CD4-positive, alpha-beta T cell treated with Interferon gamma for 1 hour (primary cell): ENCODE measurements around the gene EXOSC7.

ENCODE experiments used
- DNase-seq: peaks from one replicate; pipeline ENCODE4 v3.0.0-alpha.2; 2020

Gene EXOSC7

GRCh38 chr3:44995142-44995770 lies 19.2 kb downstream of the EXOSC7 start:
- DNase-seq: no peak

DNA sequence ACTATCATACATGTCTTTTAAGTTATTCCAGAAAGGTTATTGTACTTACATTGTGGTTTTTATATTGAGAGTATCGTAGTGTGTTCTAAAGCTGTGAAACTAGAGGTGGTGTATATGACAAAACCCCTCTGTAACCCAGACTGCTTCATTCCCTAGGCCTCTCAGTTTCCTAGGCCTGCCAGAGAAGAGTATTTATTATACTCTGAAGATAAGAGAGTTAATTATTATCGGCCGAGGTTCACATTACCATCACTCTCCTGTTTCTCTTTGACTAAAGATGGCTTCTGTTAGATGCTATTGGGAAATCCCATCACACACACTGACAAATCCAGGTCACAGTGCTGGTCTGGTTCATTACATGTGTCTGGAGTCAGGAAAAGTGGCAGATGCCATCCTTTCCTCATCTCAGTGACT lies 20.5 kb downstream of the EXOSC7 start:
- DNase-seq: no peak

DNA sequence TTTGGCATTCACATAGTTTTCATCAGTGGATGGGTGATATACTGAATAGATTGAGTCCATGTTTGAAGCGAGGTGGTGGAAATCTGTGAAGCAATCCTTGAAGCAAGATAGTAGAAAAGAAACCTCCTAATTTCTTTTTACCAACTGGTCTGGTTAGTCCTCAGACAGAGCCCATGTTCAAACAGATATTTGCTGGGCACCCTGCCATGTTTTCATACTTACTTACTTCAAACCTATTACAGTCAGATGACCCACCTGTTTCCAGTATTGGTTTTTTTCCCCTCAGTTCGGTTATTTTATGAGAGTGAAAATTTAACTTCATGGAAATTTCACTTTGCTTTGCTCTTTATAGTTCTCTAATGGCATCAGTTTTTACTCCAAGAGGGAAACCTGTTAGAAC lies 23.7 kb downstream of the EXOSC7 start:
- DNase-seq: no peak

GRCh38 chr3:45000823-45001222 lies 24.8 kb downstream of the EXOSC7 start:
- no peak for DNase-seq

GRCh38 chr3:45001738-45002137 lies 25.7 kb downstream of the EXOSC7 start:
- DNase-seq: no peak

GRCh38 chr3:45002139-45002660 lies 26.2 kb downstream of the EXOSC7 start:
- no peak for DNase-seq

DNA sequence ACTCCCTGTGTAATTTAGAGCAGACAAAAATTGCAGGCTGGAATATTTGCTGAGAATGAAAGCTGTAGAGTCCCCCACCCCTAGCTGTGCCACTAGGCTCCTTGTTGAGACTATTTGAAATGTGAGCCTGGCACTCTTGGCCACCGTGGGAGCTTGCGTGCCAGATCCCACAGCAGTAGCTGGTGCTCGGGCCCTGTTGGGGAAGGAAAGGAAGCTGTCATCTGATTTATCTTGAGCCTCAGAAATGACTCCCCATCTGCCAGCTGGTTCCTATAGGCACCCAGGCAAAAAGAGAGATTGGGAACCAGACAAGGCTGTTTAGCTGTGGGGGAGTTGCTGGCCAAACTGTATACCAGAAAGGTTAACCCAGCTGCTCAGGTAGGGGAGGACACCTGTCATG lies 26.7 kb downstream of the EXOSC7 start:
- no peak for DNase-seq

DNA sequence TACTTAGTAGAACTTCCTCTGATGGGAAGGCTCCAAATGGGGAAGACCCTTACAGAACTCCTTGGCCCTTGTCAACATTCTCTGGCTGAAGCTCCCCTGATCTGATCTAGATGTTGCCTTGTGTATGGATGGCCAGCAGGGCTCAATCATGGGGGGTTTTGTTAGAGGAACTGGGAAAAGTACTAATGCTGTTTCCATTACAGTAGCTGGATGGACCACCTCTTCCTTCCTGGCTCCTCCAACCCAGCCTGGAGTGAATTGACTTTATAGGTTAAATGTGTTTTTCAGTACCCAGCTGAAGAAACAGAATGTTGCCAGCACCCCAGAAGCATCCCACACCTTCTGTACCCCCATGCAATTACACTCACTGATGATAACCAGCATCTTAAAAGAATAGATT lies 27.4 kb downstream of the EXOSC7 start:
- no peak for DNase-seq

DNA sequence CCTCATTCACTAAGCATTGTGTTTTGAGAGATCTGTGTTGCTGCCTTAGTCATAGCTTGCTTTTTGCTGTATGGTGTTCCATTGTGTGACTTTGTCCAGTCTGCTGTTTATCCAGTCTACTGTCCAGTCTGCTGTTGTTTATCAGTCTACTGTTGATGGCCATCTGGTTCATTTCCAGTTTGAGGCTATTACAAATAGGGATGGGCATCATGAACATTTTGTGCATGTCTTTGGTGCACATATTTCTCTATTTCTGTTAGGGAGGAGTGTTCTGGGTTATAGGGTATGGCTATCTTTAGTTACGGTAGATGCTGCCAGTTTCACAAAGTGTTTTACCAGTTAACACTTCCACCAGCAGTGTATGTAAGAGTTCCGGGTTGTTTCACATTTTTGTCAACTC lies 27.8 kb downstream of the EXOSC7 start:
- no peak for DNase-seq

GRCh38 chr3:45007091-45007490 lies 31.0 kb downstream of the EXOSC7 start:
- no peak for DNase-seq

DNA sequence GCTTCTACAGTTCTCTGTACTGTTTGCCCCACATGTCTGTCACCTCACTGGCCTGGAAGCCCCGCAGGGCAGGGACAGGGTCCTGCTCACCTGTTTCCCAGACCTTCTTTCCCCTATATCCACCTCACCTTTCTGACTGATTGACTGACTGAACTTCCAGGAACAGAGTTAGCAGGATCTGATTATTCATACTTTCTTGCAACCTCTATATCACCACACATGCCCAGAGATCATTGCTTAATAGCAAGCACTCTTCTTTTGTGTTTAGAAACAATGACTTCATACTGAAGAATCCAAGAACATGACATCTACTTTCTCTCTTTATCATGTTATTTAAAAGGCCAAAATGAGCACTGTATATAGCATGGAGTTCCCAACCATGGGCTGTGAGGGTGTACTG lies 32.1 kb downstream of the EXOSC7 start:
- no peak for DNase-seq

- DNase-seq: no peak
Observed at GRCh38 chr3:45009868-45010267, 33.8 kb downstream of the EXOSC7 start.

DNA sequence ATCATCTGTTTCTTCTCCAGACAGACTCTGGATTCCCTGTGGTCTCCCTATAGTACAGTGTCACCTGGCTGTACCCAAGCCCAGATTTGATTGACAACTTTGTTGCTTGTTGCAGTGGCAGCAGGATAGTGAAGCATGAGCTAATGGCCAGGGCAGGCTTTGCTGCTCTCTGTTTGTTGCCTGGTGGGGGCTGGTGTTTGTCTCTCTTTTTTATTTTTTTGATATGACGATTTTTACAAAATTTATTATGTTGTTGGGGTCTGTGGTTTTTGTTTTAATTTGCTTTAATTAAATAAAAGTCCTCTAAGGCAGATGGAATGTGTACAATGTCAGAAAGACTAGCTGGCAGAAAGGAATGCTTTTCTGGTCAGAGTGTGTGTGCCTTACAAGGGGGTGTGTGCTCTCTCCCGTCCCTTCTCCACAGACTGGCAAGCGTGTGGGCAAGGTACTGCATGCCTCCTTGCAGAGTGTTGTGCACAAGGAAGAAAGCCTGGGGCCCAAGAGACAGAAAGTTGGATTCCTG lies 34.8 kb downstream of the EXOSC7 start:
- DNase-seq: no peak

DNA sequence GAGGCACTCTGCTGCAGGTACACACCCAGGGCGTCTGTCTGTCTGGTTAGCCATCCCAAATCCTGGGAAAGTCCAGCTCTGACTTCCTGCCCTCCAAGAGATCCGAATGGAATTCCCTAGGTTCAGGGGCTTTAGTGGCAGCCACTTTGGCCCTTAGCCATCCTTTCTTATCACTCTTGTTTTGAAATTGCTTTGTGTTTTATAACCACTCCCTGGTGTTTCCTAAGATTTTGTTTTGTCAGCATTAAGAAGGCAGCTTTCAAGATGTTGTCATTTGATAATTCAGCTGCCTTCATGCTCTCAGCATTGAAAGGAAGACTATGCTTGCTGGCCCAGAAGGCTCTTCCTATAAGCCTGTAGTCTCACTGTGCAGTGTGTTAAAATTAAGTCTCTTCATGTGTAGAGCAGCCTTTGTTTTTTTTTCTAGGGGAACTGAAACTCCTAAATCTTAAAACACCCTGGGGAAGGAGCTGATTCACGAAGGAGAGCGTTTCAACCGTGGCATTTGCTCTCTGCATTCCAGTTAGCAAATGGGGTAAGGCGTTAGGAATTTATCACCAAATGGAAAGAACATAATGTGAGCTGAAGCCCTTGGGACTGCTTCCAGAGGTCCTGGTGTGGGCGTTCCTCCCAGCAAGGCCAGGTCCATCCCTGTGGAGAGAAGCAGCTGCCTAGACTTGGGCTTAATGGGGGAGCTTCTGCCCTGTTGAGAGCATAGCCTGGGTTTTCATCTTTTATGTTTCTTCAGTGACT lies 35.9 kb downstream of the EXOSC7 start:
- DNase-seq: no peak

GRCh38 chr3:45012577-45012976 lies 36.5 kb downstream of the EXOSC7 start:
- no peak for DNase-seq

- DNase-seq: no peak
Observed at GRCh38 chr3:45016916-45017315, 40.9 kb downstream of the EXOSC7 start.

DNA sequence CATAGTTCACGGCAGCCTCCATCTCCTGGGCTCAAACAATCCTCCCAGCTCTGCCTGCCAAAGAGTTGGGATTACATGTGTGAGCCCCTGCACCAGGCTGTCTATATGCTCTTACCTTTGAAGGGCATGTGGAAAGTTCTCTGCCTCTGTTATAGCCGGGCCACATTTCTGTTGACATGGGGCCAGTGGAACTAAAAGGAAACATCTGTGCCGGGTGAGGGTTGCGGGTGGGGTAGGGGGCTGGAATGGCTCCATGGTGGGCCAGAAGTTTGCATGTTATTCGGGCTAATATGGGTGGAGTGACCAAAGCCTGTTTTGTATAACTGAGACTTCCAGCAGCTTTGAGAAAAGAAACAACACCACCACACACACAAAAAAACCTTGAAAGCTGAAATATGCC lies 41.8 kb downstream of the EXOSC7 start:
- DNase-seq: no peak

GRCh38 chr3:45020534-45020933 lies 44.5 kb downstream of the EXOSC7 start:
- peak; percentile 4 for DNase-seq

DNA sequence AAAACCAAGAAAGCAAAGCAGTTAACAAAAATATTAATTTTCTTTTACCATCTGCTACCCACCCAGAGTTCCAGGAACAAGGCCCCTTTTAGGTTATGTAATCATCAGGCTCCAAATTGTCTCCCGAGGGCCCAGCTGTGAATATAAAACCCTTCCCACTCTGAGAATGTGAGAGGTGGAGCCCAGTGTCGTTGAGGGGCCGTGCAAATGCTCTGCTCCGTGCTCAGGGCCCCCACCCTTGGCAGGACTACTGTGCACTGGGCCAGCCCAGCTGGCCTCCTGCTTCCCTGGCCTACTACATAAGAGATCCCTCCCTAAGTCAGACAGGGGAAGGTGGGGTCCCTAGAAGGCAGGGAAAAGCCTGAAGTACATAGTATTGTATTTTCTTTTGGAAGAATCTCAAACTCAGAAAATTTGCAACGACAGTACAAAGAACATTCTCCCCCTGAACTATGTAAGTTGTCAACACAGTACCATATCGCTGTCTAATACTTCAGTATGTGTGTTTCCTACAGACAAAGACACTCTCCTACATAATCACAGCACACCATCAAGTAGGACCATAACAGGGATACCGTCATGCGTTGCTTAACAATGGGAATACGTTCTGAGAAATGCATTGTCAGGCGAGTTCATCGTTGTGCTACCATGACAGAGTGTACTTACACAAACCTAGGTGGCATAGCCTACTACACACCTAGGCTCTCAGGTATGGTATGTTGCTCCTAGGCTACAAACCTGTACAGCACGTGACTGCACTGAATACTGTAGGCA lies 45.7 kb downstream of the EXOSC7 start:
- no peak for DNase-seq

DNA sequence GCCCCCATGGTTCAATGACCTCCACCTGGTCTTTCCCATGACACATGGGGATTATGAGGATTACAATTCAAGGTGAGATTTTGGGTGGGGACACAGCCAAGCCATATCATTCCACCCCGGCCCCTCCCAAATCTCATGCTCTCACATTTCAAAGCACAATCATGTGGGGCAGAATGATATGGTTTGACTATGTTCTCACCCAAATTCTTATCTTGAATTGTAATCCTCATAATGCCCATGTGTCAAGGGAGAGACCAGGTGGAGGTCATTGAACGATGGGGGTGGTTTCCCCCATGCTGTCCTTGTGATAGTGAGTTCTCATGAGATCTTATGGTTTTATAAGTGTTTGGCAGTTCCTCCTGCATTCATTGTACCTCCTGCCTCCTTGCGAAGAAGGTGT lies 47.6 kb downstream of the EXOSC7 start:
- no peak for DNase-seq

- DNase-seq: no peak
Observed at GRCh38 chr3:45024542-45025255, 48.7 kb downstream of the EXOSC7 start.

DNA sequence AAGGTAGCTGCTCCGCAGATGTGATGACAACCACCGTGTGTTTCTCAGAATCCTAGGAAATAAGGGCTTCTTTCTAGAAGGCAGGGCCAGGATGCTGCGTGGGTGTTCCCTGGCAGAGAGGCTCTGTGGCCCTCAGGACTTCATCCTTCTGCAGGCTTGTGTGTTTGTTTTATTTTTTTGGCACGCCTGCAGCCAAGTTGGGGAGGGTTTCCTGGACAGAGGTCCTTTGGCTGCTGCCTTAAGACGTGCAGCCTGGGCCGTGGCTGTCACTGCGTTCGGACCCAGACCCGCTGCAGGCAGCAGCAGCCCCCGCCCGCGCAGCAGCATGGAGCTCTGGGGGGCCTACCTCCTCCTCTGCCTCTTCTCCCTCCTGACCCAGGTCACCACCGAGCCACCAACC lies 50.0 kb downstream of the EXOSC7 start, which contains the start of gene CLEC3B:
Gene CLEC3B, plus strand, starts transcription at position 266 of the 400 bp plus-strand sequence. Its CDS starts 60 bp downstream, at position 326.
- no peak for DNase-seq

GRCh38 chr3:45026957-45027356 lies 50.9 kb downstream of the EXOSC7 start:
- DNase-seq: no peak
